NCI-H146 (cell line): Measurements from ENCODE around the gene MYO3B.
"Not testable (repeated sequence)": the region's sequence is repeated elsewhere in the genome, so short reads cannot be mapped to it uniquely, and the experiment has no call there.

Source experiments
- DNase-seq: peaks from one replicate; lab custom pipeline; 2025; lab: John Stamatoyannopoulos, UW

MYO3B gene

GRCh38 chr2:170208967-170209366, 31.0 kb downstream of the MYO3B start:
- no peak for DNase-seq

GRCh38 chr2:170212625-170213280, 34.8 kb downstream of the MYO3B start:
- DNase-seq, result no peak

- not testable (repeated sequence) for DNase-seq
Measured at GRCh38 chr2:170213281-170213625, 35.3 kb downstream of the MYO3B start.

GRCh38 chr2:170213651-170214050, 35.7 kb downstream of the MYO3B start:
- DNase-seq, result no peak

- no peak for DNase-seq
Measured at GRCh38 chr2:170214309-170214948, 36.5 kb downstream of the MYO3B start.

- DNase-seq, result peak; percentile 3
Measured at GRCh38 chr2:170215021-170215420, 37.1 kb downstream of the MYO3B start.

GRCh38 chr2:170216428-170216827, 38.5 kb downstream of the MYO3B start:
- no peak for DNase-seq

GRCh38 chr2:170216981-170217380, 39.0 kb downstream of the MYO3B start:
- DNase-seq, result no peak

- DNase-seq, result no peak
Measured at GRCh38 chr2:170217778-170218251, 39.9 kb downstream of the MYO3B start.

- peak; percentile 83 for DNase-seq
Measured at GRCh38 chr2:170218456-170218855, 40.5 kb downstream of the MYO3B start.

- peak; percentile 20 for DNase-seq
Measured at GRCh38 chr2:170218931-170219330, 41.0 kb downstream of the MYO3B start.

- DNase-seq, result peak; percentile 37
Measured at GRCh38 chr2:170221317-170222288, 43.7 kb downstream of the MYO3B start.

GRCh38 chr2:170222298-170222697, 44.4 kb downstream of the MYO3B start:
- peak; percentile 45 for DNase-seq

- no peak for DNase-seq
Measured at GRCh38 chr2:170222842-170223241, 44.9 kb downstream of the MYO3B start.

- DNase-seq, result no peak
Measured at GRCh38 chr2:170224692-170225294, 46.8 kb downstream of the MYO3B start.

GRCh38 chr2:170226216-170226615, 48.3 kb downstream of the MYO3B start:
- DNase-seq, result no peak

GRCh38 chr2:170227507-170227947, 49.6 kb downstream of the MYO3B start:
- no peak for DNase-seq

GRCh38 chr2:170227951-170228350, 50.0 kb downstream of the MYO3B start:
- DNase-seq, result no peak

- DNase-seq, result no peak
Measured at GRCh38 chr2:170228429-170228828, 50.5 kb downstream of the MYO3B start.

- DNase-seq, result no peak
Measured at GRCh38 chr2:170229125-170229524, 51.2 kb downstream of the MYO3B start.

- DNase-seq, result no peak
Measured at GRCh38 chr2:170229744-170230143, 51.8 kb downstream of the MYO3B start.
